HEK293T (cell line): ENCODE results near the gene IFFO2.

Experiments used
- ARNT ChIP-seq: fragments of 450-650 bp; IDR thresholded peaks from 2 replicates; pipeline ENCODE4 v1.6.1; 2017; ENCODE audit warnings: mild to moderate bottlenecking
- BHLHE40 ChIP-seq: fragments of 450-650 bp; IDR thresholded peaks from 2 replicates; pipeline ENCODE4 v1.6.1; 2016; ENCODE audit warnings: mild to moderate bottlenecking, moderate library complexity, borderline replicate concordance
- ELF4 ChIP-seq: fragments of 450-650 bp; IDR thresholded peaks from 2 replicates; pipeline ENCODE4 v1.6.1; 2017; ENCODE audit warnings: antibody characterized with exemption
- HDGF ChIP-seq: fragments of 450-650 bp; IDR thresholded peaks from 2 replicates; pipeline ENCODE4 v1.6.1; 2017; ENCODE audit warnings: antibody characterized with exemption, borderline replicate concordance
- SP1 ChIP-seq: fragments of 450-650 bp; IDR thresholded peaks from 2 replicates; pipeline ENCODE4 v1.6.1; 2017
- SUZ12 ChIP-seq: fragments of 450-650 bp; IDR thresholded peaks from 2 replicates; pipeline ENCODE4 v1.6.1; 2016; ENCODE audit warnings: mild to moderate bottlenecking
- ZNF384 ChIP-seq: fragments of 450-650 bp; IDR thresholded peaks from 2 replicates; pipeline ENCODE4 v1.6.1; 2016
- TF ChIP-seq, protein P1 (sequence below): fragments of 450-650 bp; IDR thresholded peaks from 2 replicates; pipeline ENCODE4 v1.6.1; 2016

DNA sequence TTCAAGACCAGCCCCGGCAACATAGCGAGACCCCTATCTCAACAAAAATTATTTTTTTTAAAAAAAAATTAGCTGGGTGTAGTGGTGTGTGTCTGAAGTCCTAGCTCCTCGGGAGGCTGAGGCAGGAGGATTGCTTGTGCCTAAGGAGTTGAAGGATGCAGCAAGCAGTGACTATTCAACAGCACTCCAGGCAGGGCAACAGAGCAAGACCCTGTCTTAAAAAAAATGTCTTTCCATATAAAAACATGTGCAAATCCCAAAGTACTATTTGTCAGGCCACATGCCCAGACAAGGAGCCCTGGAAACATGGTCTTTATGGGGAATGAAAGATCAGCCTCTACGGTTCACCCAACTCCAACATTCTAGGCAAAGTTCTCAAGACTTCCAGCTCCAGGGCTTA, 13.3 kb downstream of the IFFO2 start:
- no peak for TF ChIP-seq SUZ12
- no peak for TF ChIP-seq HDGF
- TF ChIP-seq, protein P1, sequence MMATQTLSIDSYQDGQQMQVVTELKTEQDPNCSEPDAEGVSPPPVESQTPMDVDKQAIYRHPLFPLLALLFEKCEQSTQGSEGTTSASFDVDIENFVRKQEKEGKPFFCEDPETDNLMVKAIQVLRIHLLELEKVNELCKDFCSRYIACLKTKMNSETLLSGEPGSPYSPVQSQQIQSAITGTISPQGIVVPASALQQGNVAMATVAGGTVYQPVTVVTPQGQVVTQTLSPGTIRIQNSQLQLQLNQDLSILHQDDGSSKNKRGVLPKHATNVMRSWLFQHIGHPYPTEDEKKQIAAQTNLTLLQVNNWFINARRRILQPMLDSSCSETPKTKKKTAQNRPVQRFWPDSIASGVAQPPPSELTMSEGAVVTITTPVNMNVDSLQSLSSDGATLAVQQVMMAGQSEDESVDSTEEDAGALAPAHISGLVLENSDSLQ = no peak
- TF ChIP-seq SP1 = no peak
- TF ChIP-seq BHLHE40 = no peak
- TF ChIP-seq ZNF384 = no peak
- no peak for TF ChIP-seq ELF4
- TF ChIP-seq ARNT = no peak
